ENCODE results near the gene AHNAK2.

AHNAK2 gene

DNA sequence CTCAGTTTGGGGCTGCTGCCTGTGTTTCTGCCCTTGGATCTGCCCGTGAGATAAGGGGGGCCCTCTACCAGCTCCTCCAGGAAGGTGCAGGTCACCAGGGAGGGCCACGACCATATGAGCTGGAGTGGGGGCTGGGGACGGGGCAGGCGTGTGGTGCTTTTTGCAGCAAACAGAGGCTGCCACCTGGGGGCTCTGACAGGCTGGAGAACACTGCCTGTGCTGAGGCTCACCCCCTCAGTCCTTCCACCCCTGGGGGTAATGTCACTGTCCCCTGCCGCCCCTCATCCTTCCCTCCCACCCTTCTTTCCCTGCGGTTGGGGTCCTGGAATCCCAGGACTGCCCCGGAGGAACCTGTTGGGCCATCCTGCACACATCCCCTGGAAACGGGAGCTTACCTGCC lies 50.3 kb downstream of the AHNAK2 start:
- DNase-seq (ENCODE audit: low read depth), result no peak
- H3K4me3 ChIP-seq (ENCODE audit: low read length), result no peak overlapping the region
- TF ChIP-seq, protein P1, sequence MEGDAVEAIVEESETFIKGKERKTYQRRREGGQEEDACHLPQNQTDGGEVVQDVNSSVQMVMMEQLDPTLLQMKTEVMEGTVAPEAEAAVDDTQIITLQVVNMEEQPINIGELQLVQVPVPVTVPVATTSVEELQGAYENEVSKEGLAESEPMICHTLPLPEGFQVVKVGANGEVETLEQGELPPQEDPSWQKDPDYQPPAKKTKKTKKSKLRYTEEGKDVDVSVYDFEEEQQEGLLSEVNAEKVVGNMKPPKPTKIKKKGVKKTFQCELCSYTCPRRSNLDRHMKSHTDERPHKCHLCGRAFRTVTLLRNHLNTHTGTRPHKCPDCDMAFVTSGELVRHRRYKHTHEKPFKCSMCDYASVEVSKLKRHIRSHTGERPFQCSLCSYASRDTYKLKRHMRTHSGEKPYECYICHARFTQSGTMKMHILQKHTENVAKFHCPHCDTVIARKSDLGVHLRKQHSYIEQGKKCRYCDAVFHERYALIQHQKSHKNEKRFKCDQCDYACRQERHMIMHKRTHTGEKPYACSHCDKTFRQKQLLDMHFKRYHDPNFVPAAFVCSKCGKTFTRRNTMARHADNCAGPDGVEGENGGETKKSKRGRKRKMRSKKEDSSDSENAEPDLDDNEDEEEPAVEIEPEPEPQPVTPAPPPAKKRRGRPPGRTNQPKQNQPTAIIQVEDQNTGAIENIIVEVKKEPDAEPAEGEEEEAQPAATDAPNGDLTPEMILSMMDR (conservative IDR thresholded peaks at IDR 0.05; ENCODE audit: low read depth, low read length), result no peak

DNA sequence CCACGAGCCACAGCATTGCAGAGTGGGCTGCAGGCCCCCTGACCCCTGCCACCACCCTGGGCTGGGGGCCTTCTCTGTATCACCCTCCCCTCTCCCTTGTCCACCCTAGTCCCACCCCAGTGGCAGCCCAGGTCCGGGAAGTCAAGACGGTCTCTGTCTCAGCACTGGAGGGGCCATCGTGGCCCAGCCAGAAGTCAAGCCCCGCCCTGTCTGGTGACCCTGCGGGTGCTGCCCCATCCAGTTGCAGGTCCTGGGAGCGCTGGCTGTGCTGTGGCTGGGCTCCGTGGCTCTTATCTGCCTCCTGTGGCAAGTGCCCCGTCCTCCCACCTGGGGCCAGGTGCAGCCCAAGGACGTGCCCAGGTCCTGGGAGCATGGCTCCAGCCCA lies 50.8 kb downstream of the AHNAK2 start:
- DNase-seq (ENCODE audit: low read depth), result no peak
- no peak overlapping the region for H3K4me3 ChIP-seq (ENCODE audit: low read length)
- TF ChIP-seq, protein P1 (conservative IDR thresholded peaks at IDR 0.05; ENCODE audit: low read depth, low read length), result no peak

DNA sequence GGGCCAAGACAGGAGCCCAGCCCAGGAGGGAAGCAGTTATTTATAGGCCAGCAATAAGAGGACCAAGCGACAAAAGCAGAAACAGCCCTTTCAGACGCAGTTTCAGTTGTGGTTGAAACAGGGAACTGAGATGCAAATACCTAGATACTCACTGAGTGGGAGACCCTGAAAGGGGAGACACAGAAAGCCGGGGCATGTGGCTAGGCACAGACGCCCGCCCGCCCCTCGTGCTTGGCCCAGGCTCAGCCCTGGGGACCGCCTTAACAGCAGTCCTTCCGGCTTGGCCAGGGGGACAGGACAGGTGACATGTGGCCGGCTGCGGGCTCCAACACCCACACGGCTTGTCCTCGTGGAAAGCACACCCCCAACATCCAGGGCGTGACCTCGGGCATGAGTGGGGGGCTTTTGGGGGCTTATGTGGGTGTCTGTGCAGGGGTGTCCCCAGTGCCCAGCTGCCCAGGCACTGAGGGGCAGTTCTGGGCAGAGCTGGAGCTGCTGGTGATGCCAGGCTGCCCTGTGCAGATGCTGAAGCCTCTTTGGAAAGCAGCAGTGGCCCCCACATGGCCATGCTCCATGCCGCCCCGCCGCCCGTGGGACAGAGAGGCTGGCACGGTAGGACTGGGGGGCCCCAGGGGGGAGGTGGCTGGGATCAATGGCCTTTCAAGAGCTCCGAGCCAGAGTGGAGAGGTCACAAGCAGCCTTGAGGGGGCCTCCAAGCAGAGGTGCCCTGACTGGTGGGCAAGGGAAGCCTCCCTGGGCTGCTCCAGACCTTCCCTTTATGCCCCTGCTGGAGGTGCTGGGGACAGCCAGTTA lies 51.3 kb downstream of the AHNAK2 start:
- H3K4me3 ChIP-seq (ENCODE audit: low read length), result no peak overlapping the region
- DNase-seq (ENCODE audit: low read depth), result no peak
- TF ChIP-seq, protein P1 (conservative IDR thresholded peaks at IDR 0.05; ENCODE audit: low read depth, low read length), result no peak

DNA sequence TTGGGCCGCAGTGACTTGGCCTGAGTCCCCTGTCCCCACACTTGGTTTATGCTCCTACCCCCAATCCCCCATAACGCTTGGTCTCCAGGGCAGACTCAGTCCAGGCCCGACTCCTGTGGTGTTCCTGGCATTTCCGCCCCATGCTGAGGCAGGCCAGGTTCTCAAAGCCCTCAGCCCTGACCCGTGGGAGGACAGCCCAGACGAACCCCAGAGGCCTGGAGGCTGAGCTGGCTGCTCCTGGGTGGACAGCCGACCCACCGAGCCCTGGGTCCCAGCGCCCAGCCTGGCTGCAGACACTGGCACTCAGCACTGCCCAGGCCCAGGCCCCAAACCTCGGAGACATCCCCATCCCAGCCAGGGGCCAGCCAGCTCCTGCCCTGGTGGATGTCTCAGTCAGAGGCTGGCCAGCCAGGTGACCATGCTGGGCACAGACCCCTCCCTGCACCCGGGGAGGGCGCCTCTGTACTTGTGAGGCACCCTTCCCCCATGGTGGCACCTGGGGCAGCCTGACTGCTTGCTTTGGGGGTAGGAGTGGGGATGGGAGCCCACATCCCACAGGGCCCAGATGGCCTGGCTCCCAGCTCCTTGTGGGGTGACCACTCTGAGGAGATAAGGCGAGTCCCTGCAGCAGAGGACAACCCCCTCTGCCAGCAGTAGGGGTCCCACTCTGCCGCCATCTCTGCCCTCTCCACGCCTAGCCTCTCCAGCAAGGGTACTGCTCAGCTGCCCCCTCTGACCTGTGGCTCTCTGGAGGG lies 52.1 kb downstream of the AHNAK2 start:
- TF ChIP-seq, protein P1 (conservative IDR thresholded peaks at IDR 0.05; ENCODE audit: low read depth, low read length), result no peak
- no peak overlapping the region for H3K4me3 ChIP-seq (ENCODE audit: low read length)
- no peak for DNase-seq (ENCODE audit: low read depth)

DNA sequence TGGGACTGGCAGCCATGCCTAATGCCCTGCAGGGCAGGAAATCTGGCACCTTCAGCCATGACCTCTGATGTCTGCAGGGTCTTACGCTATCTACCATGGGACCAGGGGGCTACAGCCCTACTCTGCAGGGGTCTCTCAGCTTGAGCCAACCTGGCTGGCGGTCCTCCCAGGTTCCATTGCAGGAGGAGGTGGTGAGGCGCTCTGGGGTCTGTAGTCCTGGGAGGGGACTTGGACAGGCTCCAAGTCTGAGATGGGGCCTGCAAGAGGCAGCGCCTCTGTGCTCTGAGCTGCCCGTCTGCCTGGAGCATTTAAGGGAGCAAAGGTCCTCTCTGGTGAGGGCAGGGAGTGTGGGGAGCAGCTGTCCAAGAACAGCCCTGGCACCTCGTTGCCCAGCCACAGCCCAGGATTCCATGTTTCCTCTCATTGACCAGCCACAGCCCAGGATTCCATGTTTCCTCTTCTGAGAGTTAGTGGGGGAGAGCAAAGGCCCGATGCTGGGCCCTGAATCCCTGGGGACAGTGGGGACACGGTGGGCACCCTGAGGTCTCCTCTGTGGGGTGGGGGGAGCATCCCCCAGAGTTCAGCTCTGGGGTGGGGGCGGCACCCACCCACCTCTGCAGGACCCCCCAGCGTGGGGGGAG lies 52.8 kb downstream of the AHNAK2 start:
- DNase-seq (ENCODE audit: low read depth), result no peak
- TF ChIP-seq, protein P1 (conservative IDR thresholded peaks at IDR 0.05; ENCODE audit: low read depth, low read length), result no peak
- H3K4me3 ChIP-seq (ENCODE audit: low read length), result no peak overlapping the region

DNA sequence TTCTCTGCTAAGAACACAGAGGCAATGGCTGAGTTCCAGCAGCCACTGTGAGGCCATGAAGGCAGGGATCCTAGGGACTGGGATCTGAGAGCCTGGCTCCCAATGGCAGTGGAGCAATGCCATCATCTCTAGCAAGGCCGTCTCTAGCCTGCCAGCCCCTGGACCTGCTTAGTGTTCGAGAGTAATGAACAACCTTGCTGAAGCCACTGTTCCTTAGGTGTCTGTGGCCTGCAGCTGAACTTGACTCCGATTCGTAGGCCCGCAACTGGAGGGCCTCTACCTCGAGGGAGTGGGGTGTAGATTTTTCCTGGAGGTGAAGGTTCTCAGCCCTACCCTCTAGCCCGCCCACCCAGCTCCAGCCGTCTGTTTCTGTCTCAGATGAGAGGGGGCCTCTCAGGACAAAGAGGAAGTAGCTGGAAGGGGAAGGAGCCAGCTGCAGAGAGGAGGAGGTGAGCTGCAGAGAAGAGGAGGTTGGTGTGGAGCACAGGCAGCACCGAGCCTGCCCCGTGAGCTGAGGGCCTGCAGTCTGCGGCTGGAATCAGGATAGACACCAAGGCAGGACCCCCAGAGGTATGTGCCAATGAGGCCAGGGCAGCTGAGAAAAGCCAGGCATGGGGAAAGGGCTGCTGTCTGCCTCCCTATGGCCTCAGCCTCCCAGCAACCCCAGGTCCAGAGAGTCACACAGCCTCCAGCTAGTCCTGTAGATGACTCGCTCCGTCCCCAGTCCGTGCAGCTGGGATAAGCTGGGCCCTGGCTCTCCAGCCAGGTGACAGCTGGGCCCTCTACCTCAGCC lies 53.6 kb downstream of the AHNAK2 start, which contains the start of gene PLD4:
Gene PLD4, plus strand, starts transcription at position 459 of the 793 bp plus-strand sequence. CDS start 2,262 bp downstream, outside the sequence.
- no peak for DNase-seq (ENCODE audit: low read depth)
- H3K4me3 ChIP-seq (ENCODE audit: low read length), result no peak within 1 kb of the TSS
- TF ChIP-seq, protein P1 (conservative IDR thresholded peaks at IDR 0.05; ENCODE audit: low read depth, low read length), result no peak
